HCT116 (cell line): ENCODE measurements around the gene IRGC. TPM values are rescaled to one million over a fixed set of nuclear protein-coding genes. Genes with fewer than 3 reads are reported as not detected.

ENCODE experiments used
- ATAC-seq: fragments of 200-7000 bp; cut with Tn5 transposase; 2 replicates; pipeline ENCODE4 v1.9.1; 2020; ENCODE audit warnings: mild to moderate bottlenecking, moderate library complexity
- BruUV-seq: library from RNA; stranded (reverse); fragments of 400-500 nt; replicated peaks from 2 replicates; lab custom pipeline; 2021; lab: Mats Ljungman, UMichigan
- CTCF ChIA-PET: fragments of 300-600 bp; sonication (Branson Sonifier 250); formaldehyde crosslinking; loops from one replicate; lab custom pipeline; 2021; ENCODE audit warnings: antibody characterized with exemption; lab: Charles Lee
- POLR2A ChIA-PET: fragments of 300-600, 350-600 bp; sonication (Branson Sonifier 250); formaldehyde crosslinking; loops from one replicate; lab custom pipeline; 2021; ENCODE audit warnings: antibody characterized with exemption; lab: Charles Lee
- RAD21 ChIA-PET, 2 experiments: fragments of 300-600 bp; sonication (Branson Sonifier 250); formaldehyde crosslinking; loops; one replicate each; lab custom pipeline; 2023; ENCODE audit warnings: low total read pairs in 2 of 2; ENCODE audit not compliant: uncharacterized antibody in 2 of 2, unreplicated experiment in 2 of 2, low non-redundant PET in 1 of 2; lab: Charles Lee
- DNase-seq: peaks from one replicate; pipeline ENCODE4 v3.0.0-alpha.2; 2010; ENCODE audit warnings: low read depth, low spot score
- H2AFZ ChIP-seq: fragments of 200-600 bp; shearing (Covaris generic), sonication (generic); 2 replicates; pipeline ENCODE4 v1.6.1; 2017; ENCODE audit warnings: low read depth, mixed run types, mixed read lengths, antibody characterized with exemption, low read length; ENCODE audit not compliant: poor library complexity, severe bottlenecking
- H3K27ac ChIP-seq: 2 replicates; pipeline ENCODE4 v1.5.1; 2012; ENCODE audit warnings: low read depth, low read length
- H3K27me3 ChIP-seq: fragments of 200-600 bp; sonication (generic); 2 replicates; pipeline ENCODE4 v1.6.1; 2016; ENCODE audit warnings: mixed run types, low read length, mixed read lengths; ENCODE audit not compliant: insufficient read depth
- H3K36me3 ChIP-seq, 2 experiments: fragments of 200-500 bp in 1 of 2; fragments of 200-600 bp in 1 of 2; sonication (Bioruptor generic) in 1 of 2; sonication (generic) in 1 of 2; 2 replicates each; pipeline versions ENCODE4 v1.5.1 to v1.6.1; 2014 to 2016; ENCODE audit warnings: low read length in 2 of 2, inconsistent platforms in 1 of 2, mixed read lengths in 1 of 2, mixed run types in 1 of 2; ENCODE audit not compliant: insufficient read depth in 2 of 2, control insufficient read depth in 1 of 2
- H3K4me1 ChIP-seq, 2 experiments: fragments of 200-600 bp in 1 of 2; sonication (generic) in 1 of 2; 2 replicates each; pipeline versions ENCODE4 v1.5.1 to v1.6.1; 2012 to 2017; ENCODE audit warnings: low read length in 2 of 2, inconsistent platforms in 1 of 2, mild to moderate bottlenecking in 1 of 2, mixed read lengths in 1 of 2, mixed run types in 1 of 2, moderate library complexity in 1 of 2; ENCODE audit not compliant: insufficient read depth in 2 of 2, control insufficient read depth in 1 of 2
- H3K4me2 ChIP-seq: fragments of 200-600 bp; sonication (generic); 2 replicates; pipeline ENCODE4 v1.6.1; 2017; ENCODE audit warnings: mixed run types, low read length, mixed read lengths
- H3K4me3 ChIP-seq, 2 experiments: fragments of 200-600 bp in 1 of 2; sonication (generic) in 1 of 2; replicated peaks in 1 of 2; 2 replicates each; pipeline ENCODE4 v1.5.1; 2011 to 2016; ENCODE audit warnings: low read length in 2 of 2, control low read depth in 1 of 2, low read depth in 1 of 2, mild to moderate bottlenecking in 1 of 2, mixed read lengths in 1 of 2, mixed run types in 1 of 2
- H3K79me2 ChIP-seq: fragments of 200-600 bp; sonication (generic); 2 replicates; pipeline ENCODE4 v1.6.1; 2017; ENCODE audit warnings: mild to moderate bottlenecking, mixed run types, low read length, moderate library complexity, mixed read lengths; ENCODE audit not compliant: insufficient read depth
- H3K9ac ChIP-seq: fragments of 200-600 bp; sonication (generic); 2 replicates; pipeline ENCODE4 v1.6.1; 2016; ENCODE audit warnings: low read length, mixed read lengths
- H3K9me2 ChIP-seq: fragments of 200-600 bp; sonication (generic), shearing (Covaris generic); 2 replicates; pipeline ENCODE4 v1.6.1; 2017; ENCODE audit warnings: mixed run types, mild to moderate bottlenecking, moderate library complexity; ENCODE audit not compliant: insufficient read depth
- H3K9me3 ChIP-seq, 2 experiments: fragments of 200-500 bp in 1 of 2; fragments of 200-600 bp in 1 of 2; sonication (Bioruptor generic) in 1 of 2; sonication (generic) in 1 of 2; 2 replicates each; pipeline ENCODE4 v1.6.1; 2014 to 2017; ENCODE audit warnings: low read length in 2 of 2, mixed read lengths in 2 of 2, inconsistent platforms in 1 of 2, low read depth in 1 of 2, mild to moderate bottlenecking in 1 of 2, mixed run types in 1 of 2, moderate library complexity in 1 of 2; ENCODE audit not compliant: control insufficient read depth in 1 of 2, insufficient read depth in 1 of 2
- H4K20me1 ChIP-seq: fragments of 200-600 bp; sonication (generic), shearing (Covaris generic); 2 replicates; pipeline ENCODE4 v1.6.1; 2017; ENCODE audit warnings: mixed run types, mild to moderate bottlenecking, moderate library complexity; ENCODE audit not compliant: insufficient read depth
- CBX3 ChIP-seq: IDR thresholded peaks from 2 replicates; pipeline ENCODE4 v1.6.1; 2012; ENCODE audit warnings: low read depth
- EGR1 ChIP-seq: IDR thresholded peaks from 2 replicates; pipeline ENCODE4 v1.6.1; 2012; ENCODE audit warnings: low read depth
- EZH2phosphoT487 ChIP-seq: fragments of 200-600 bp; IDR thresholded peaks from 2 replicates; pipeline ENCODE4 v1.6.1; 2018; ENCODE audit warnings: antibody characterized with exemption, borderline replicate concordance
- FOSL1 ChIP-seq: IDR thresholded peaks from 2 replicates; pipeline ENCODE4 v1.6.1; 2012; ENCODE audit warnings: low read depth
- POLR2AphosphoS5 ChIP-seq: IDR thresholded peaks from 2 replicates; pipeline ENCODE4 v1.6.1; 2011; ENCODE audit warnings: mild to moderate bottlenecking, low read depth, low read length, moderate library complexity
- SIN3A ChIP-seq: IDR thresholded peaks from 2 replicates; pipeline ENCODE4 v1.6.1; 2012; ENCODE audit warnings: low read depth
- YY1 ChIP-seq: IDR thresholded peaks from 2 replicates; pipeline ENCODE4 v1.6.1; 2011; ENCODE audit warnings: low read length, low read depth, moderate library complexity, mild to moderate bottlenecking; ENCODE audit not compliant: insufficient replicate concordance; ENCODE audit errors: extremely low read depth
- ZBTB33 ChIP-seq: IDR thresholded peaks from 2 replicates; pipeline ENCODE4 v1.6.1; 2011; ENCODE audit warnings: mild to moderate bottlenecking, low read length, moderate library complexity; ENCODE audit not compliant: insufficient replicate concordance; ENCODE audit errors: extremely low read depth
- intact Hi-C: fragments of 100-400 bp; cut with micrococcal nuclease; formaldehyde crosslinking; loops from 2 replicates; pipeline ENCODE4 v1.10.0; 2022
- total RNA-seq: library from RNA; stranded (reverse); gene quantifications from one replicate; pipeline ENCODE4 v1.2.1, GENCODE V29; 2021; ENCODE audit not compliant: unreplicated experiment
- TF ChIP-seq, protein P1 (sequence below): IDR thresholded peaks from 2 replicates; pipeline ENCODE4 v1.6.1; 2012; ENCODE audit warnings: low read depth

IRGC gene
- total RNA-seq, 1 experiment from 2014 or later, result not detected

- ATAC-seq, result no peak
- no peaks in the 10 kb centered on the region for H4K20me1 ChIP-seq
- H3K27me3 ChIP-seq, result no peaks in the 10 kb centered on the region
- ChIA-PET CTCF (interaction anchor here (0.9 kb wide), 1 partner anchor 21 kb away, joined by 3 read pairs; no protein-coding TSS in a partner anchor), RAD21 (interaction anchor here in 1 of 2 experiments (0.9 kb wide), 1 partner anchor 1084 kb away, joined by 4 read pairs; no protein-coding TSS in a partner anchor), POLR2A (interaction anchor here (1.1 to 1.4 kb wide), 3 partner anchors 11 to 20 kb away, joined by 3 to 10 read pairs (median 4); no protein-coding TSS in a partner anchor)
- H2AFZ ChIP-seq, result no peak overlapping the region
- intact Hi-C loops, result no loop called here
- BruUV-seq, result no TSS peak
- peaks cover 13 to 14% of the 10 kb centered on the region in 2 experiments; a peak in 2 of 4 replicates for H3K9me3 ChIP-seq
- H3K4me3 ChIP-seq, result no peak overlapping the region
- no peak for TF ChIP-seq YY1
- no peak for TF ChIP-seq SIN3A
- TF ChIP-seq, protein P1, sequence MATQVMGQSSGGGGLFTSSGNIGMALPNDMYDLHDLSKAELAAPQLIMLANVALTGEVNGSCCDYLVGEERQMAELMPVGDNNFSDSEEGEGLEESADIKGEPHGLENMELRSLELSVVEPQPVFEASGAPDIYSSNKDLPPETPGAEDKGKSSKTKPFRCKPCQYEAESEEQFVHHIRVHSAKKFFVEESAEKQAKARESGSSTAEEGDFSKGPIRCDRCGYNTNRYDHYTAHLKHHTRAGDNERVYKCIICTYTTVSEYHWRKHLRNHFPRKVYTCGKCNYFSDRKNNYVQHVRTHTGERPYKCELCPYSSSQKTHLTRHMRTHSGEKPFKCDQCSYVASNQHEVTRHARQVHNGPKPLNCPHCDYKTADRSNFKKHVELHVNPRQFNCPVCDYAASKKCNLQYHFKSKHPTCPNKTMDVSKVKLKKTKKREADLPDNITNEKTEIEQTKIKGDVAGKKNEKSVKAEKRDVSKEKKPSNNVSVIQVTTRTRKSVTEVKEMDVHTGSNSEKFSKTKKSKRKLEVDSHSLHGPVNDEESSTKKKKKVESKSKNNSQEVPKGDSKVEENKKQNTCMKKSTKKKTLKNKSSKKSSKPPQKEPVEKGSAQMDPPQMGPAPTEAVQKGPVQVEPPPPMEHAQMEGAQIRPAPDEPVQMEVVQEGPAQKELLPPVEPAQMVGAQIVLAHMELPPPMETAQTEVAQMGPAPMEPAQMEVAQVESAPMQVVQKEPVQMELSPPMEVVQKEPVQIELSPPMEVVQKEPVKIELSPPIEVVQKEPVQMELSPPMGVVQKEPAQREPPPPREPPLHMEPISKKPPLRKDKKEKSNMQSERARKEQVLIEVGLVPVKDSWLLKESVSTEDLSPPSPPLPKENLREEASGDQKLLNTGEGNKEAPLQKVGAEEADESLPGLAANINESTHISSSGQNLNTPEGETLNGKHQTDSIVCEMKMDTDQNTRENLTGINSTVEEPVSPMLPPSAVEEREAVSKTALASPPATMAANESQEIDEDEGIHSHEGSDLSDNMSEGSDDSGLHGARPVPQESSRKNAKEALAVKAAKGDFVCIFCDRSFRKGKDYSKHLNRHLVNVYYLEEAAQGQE, result no peak
- TF ChIP-seq ZBTB33, result no peak
- no peak for TF ChIP-seq EGR1
- no peak for TF ChIP-seq POLR2AphosphoS5
- no peak for TF ChIP-seq EZH2phosphoT487
- no peak for TF ChIP-seq FOSL1
- TF ChIP-seq CBX3, result no peak
- peaks cover 16 to 19% of the 10 kb centered on the region in 2 experiments for H3K4me1 ChIP-seq
- peak overlapping the region; percentile 50 for H3K4me2 ChIP-seq
- no peak overlapping the region for H3K9ac ChIP-seq
- DNase-seq, result no peak
- no peaks in the 10 kb centered on the region for H3K79me2 ChIP-seq
- no peaks in the 10 kb centered on the region for H3K9me2 ChIP-seq
- no peak overlapping the region for H3K27ac ChIP-seq
- no peaks in the 10 kb centered on the region for H3K36me3 ChIP-seq
Observed at GRCh38 chr19:43688059-43688701, 27.7 kb upstream of the IRGC start.
